SK-N-SH treated with all-trans-retinoic acid at 6 μM for 48 hours (cell line): ENCODE measurements around the gene FOXJ3.

ENCODE experiments used
- ATAC-seq: fragments of 200-7000 bp; cut with Tn5 transposase; 3 replicates; pipeline ENCODE4 v1.9.1; 2020; ENCODE audit warnings: mild to moderate bottlenecking, moderate library complexity
- ARNTL ChIP-seq: fragments of 450-650 bp; formaldehyde crosslinking; IDR thresholded peaks from 2 replicates; pipeline ENCODE4 v1.5.0; 2020; ENCODE audit warnings: low read depth, mild to moderate bottlenecking, moderate library complexity, borderline replicate concordance
- BACH2 ChIP-seq: fragments of 250-450 bp; sonication (Bioruptor Pico); IDR thresholded peaks from 2 replicates; pipeline ENCODE4 v1.9.0; 2021; ENCODE audit warnings: mild to moderate bottlenecking, borderline replicate concordance
- CREB5 ChIP-seq: fragments of 250-450 bp; sonication (Bioruptor Pico); IDR thresholded peaks from 2 replicates; pipeline ENCODE4 v1.5.1; 2020; ENCODE audit warnings: low read depth, mild to moderate bottlenecking, moderate library complexity
- CSDC2 ChIP-seq: fragments of 250-450 bp; sonication (Bioruptor Pico); IDR thresholded peaks from 2 replicates; pipeline ENCODE4 v1.5.0; 2020; ENCODE audit warnings: mild to moderate bottlenecking, moderate library complexity
- CSRNP3 ChIP-seq: fragments of 250-450 bp; sonication (Bioruptor Pico); IDR thresholded peaks from 2 replicates; pipeline ENCODE4 v1.5.1; 2021; ENCODE audit warnings: mild to moderate bottlenecking, moderate library complexity
- ESRRG ChIP-seq: fragments of 250-450 bp; sonication (Bioruptor Pico); IDR thresholded peaks from 2 replicates; pipeline ENCODE4 v1.6.1; 2021; ENCODE audit warnings: mild to moderate bottlenecking
- GLIS3 ChIP-seq: fragments of 250-450 bp; sonication (Bioruptor Pico); IDR thresholded peaks from 2 replicates; pipeline ENCODE4 v1.5.0; 2020; ENCODE audit warnings: mild to moderate bottlenecking, moderate library complexity
- ISL1 ChIP-seq: fragments of 250-450 bp; sonication (Bioruptor Pico); IDR thresholded peaks from 2 replicates; pipeline ENCODE4 v2.1.2; 2022; ENCODE audit warnings: mild to moderate bottlenecking, moderate library complexity
- OSR1 ChIP-seq: fragments of 250-450 bp; sonication (Bioruptor Pico); IDR thresholded peaks from 2 replicates; pipeline ENCODE4 v1.8.0; 2022; ENCODE audit warnings: moderate library complexity, mild to moderate bottlenecking, inconsistent platforms
- PATZ1 ChIP-seq: fragments of 250-450 bp; sonication (Bioruptor Pico); IDR thresholded peaks from 2 replicates; pipeline ENCODE4 v1.8.0; 2020; ENCODE audit warnings: mild to moderate bottlenecking, moderate library complexity, borderline replicate concordance
- POU6F1 ChIP-seq: fragments of 250-450 bp; sonication (Bioruptor Pico); IDR thresholded peaks from 2 replicates; pipeline ENCODE4 v1.8.0; 2021; ENCODE audit warnings: low read depth, mild to moderate bottlenecking, moderate library complexity, borderline replicate concordance
- PPARA ChIP-seq: fragments of 250-450 bp; sonication (Bioruptor Pico); IDR thresholded peaks from 2 replicates; pipeline ENCODE4 v1.5.0; 2020; ENCODE audit warnings: mild to moderate bottlenecking, borderline replicate concordance
- RARB ChIP-seq: fragments of 250-450 bp; sonication (Bioruptor Pico); IDR thresholded peaks from 2 replicates; pipeline ENCODE4 v1.8.0; 2021; ENCODE audit warnings: mild to moderate bottlenecking, moderate library complexity
- TOX ChIP-seq: fragments of 250-450 bp; sonication (Bioruptor Pico); IDR thresholded peaks from 2 replicates; pipeline ENCODE4 v1.8.0; 2021; ENCODE audit warnings: mild to moderate bottlenecking, moderate library complexity, borderline replicate concordance
- TSHZ2 ChIP-seq: fragments of 250-450 bp; sonication (Bioruptor Pico); IDR thresholded peaks from 2 replicates; pipeline ENCODE4 v1.5.0; 2020; ENCODE audit warnings: mild to moderate bottlenecking, moderate library complexity
- ZC3H10 ChIP-seq: fragments of 250-450 bp; sonication (Bioruptor Pico); IDR thresholded peaks from 2 replicates; pipeline ENCODE4 v1.5.1; 2021; ENCODE audit warnings: mild to moderate bottlenecking, moderate library complexity
- ZFP3 ChIP-seq: fragments of 250-450 bp; sonication (Bioruptor Pico); IDR thresholded peaks from 2 replicates; pipeline ENCODE4 v1.5.0; 2020; ENCODE audit warnings: mild to moderate bottlenecking, moderate library complexity
- ZFP30 ChIP-seq: fragments of 450-650 bp; formaldehyde crosslinking; IDR thresholded peaks from 2 replicates; pipeline ENCODE4 v1.5.0; 2022; ENCODE audit warnings: mild to moderate bottlenecking, moderate library complexity
- ZNF565 ChIP-seq: fragments of 450-650 bp; formaldehyde crosslinking; conservative IDR thresholded peaks from 2 replicates; pipeline ENCODE4 v1.5.0; 2020; ENCODE audit warnings: low read depth, mild to moderate bottlenecking, moderate library complexity
- ZNF70 ChIP-seq: fragments of 450-650 bp; formaldehyde crosslinking; IDR thresholded peaks from 2 replicates; pipeline ENCODE4 v1.5.0; 2020; ENCODE audit warnings: mild to moderate bottlenecking, moderate library complexity

Gene FOXJ3

GRCh38 chr1:42359466-42359865 lies 24.4 kb upstream of the FOXJ3 start:
- ATAC-seq = no peak
- TF ChIP-seq RARB (CRISPR knock-in tag) (no peak), OSR1 (CRISPR knock-in tag) (no peak), BACH2 (CRISPR knock-in tag) (no peak), POU6F1 (CRISPR knock-in tag) (no peak), CSDC2 (no peak), ZNF70 (no peak), ZFP3 (no peak)

- ATAC-seq = no peak
- TF ChIP-seq ZFP3 (no peak), TSHZ2 (CRISPR knock-in tag) (no peak), ISL1 (no peak), RARB (CRISPR knock-in tag) (no peak), ZFP30 (CRISPR knock-in tag) (no peak), ESRRG (CRISPR knock-in tag) (no peak), CREB5 (CRISPR knock-in tag) (no peak), ZC3H10 (CRISPR knock-in tag) (no peak), TOX (CRISPR knock-in tag) (no peak), CSRNP3 (CRISPR knock-in tag) (no peak), ARNTL (no peak), PATZ1 (CRISPR knock-in tag) (no peak)
These were observed 23.8 kb upstream of the FOXJ3 start for GRCh38 chr1:42358791-42359190.

GRCh38 chr1:42350086-42350485 lies 15.1 kb upstream of the FOXJ3 start:
- no peak for ATAC-seq
- TF ChIP-seq POU6F1 (CRISPR knock-in tag) = no peak
- no peak for TF ChIP-seq PATZ1 (CRISPR knock-in tag)
- TF ChIP-seq CSDC2 = no peak
- no peak for TF ChIP-seq GLIS3
- no peak for TF ChIP-seq ESRRG (CRISPR knock-in tag)
- TF ChIP-seq ZNF565 (CRISPR knock-in tag) = no peak
- no peak for TF ChIP-seq TSHZ2 (CRISPR knock-in tag)
- no peak for TF ChIP-seq PPARA
- TF ChIP-seq RARB (CRISPR knock-in tag) = no peak
- no peak for TF ChIP-seq CSRNP3 (CRISPR knock-in tag)
- no peak for TF ChIP-seq TOX (CRISPR knock-in tag)
- TF ChIP-seq BACH2 (CRISPR knock-in tag) = no peak
- no peak for TF ChIP-seq ZFP30 (CRISPR knock-in tag)
